NB4 (cell line): ENCODE data around the gene GUCY2D.

Experiments
- DNase-seq: peaks from one replicate; pipeline ENCODE4 v3.0.0; 2010; ENCODE audit warnings: low read depth
- H3K4me3 ChIP-seq: one replicate; pipeline ENCODE4 v1.5.1; 2011; ENCODE audit warnings: mild to moderate bottlenecking, low read depth, low read length, moderate library complexity
- MYC ChIP-seq: IDR thresholded peaks from 2 replicates; pipeline ENCODE4 v1.6.1; 2011; ENCODE audit warnings: low read depth, low read length
- POLR2A ChIP-seq: IDR thresholded peaks from 2 replicates; pipeline ENCODE4 v1.6.1; 2011; ENCODE audit warnings: mild to moderate bottlenecking; ENCODE audit not compliant: insufficient read length; ENCODE audit errors: extremely low read depth
- TF ChIP-seq, protein P1 (sequence below): IDR thresholded peaks from 2 replicates; pipeline ENCODE4 v1.6.1; 2011; ENCODE audit warnings: low read depth, low read length
- TF ChIP-seq, protein P2 (sequence below): IDR thresholded peaks from one replicate; pipeline ENCODE4 v1.5.1; 2012; ENCODE audit warnings: low read depth, low read length

Gene GUCY2D

DNA sequence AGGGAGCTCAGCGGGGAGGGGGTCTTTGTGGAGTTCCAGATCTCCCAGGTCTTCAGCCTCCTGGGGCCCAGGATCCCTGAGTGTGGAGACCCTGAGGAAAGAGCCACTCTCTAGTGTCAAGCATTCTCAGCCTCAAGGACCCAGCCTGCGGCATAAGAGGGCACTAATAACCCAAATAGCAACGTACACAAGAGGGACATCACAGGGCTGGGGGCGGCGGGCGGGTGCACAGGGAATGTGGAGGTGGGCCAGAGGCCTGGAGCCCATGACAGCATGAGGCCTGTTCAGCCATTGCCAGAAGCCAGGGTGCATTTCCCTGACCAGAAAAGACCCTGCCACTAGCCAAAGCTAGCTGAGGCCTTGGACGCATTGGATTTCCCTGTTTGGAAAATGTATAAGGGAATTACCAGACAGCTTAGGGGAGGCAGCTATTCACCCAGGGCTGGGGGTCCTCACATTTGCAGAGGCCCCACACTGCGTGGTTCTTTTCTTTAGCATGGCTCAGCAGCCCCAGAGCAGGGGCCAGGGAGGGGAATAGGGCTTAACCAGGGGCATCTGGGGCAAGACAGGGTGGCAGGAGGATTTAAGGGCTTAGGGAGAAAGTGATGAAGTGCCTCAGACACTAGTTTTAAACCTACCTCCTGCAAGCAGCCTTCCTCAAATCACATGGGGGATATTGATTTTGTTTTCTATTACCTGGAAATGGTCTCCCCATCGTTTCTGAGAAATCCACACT is 22.9 kb downstream of the GUCY2D start:
- no peak overlapping the region for H3K4me3 ChIP-seq
- no peak for DNase-seq
- TF ChIP-seq POLR2A: no peak
- TF ChIP-seq, protein P1, sequence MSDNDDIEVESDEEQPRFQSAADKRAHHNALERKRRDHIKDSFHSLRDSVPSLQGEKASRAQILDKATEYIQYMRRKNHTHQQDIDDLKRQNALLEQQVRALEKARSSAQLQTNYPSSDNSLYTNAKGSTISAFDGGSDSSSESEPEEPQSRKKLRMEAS: no peak
- TF ChIP-seq, protein P2, sequence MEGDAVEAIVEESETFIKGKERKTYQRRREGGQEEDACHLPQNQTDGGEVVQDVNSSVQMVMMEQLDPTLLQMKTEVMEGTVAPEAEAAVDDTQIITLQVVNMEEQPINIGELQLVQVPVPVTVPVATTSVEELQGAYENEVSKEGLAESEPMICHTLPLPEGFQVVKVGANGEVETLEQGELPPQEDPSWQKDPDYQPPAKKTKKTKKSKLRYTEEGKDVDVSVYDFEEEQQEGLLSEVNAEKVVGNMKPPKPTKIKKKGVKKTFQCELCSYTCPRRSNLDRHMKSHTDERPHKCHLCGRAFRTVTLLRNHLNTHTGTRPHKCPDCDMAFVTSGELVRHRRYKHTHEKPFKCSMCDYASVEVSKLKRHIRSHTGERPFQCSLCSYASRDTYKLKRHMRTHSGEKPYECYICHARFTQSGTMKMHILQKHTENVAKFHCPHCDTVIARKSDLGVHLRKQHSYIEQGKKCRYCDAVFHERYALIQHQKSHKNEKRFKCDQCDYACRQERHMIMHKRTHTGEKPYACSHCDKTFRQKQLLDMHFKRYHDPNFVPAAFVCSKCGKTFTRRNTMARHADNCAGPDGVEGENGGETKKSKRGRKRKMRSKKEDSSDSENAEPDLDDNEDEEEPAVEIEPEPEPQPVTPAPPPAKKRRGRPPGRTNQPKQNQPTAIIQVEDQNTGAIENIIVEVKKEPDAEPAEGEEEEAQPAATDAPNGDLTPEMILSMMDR: no peak
- no peak for TF ChIP-seq MYC

DNA sequence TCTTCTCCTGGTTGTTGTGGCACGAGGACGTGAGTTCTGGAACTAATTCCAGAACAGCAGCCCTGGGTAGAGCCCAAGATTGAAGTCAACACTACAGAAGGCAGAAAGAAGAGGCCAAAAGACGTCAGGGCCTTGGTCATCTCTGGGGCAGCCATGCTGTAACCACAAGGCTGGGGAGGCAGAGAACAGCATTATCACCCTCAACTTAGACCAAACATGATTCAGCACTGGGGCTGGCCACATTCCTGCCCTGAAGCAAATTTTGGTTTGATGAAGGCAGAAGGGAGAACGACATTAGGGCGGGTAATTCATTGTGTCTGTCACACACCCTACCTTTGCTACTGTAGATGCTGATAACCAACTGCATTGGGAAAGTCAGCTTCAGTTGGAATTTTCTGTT is 26.7 kb downstream of the GUCY2D start:
- TF ChIP-seq MYC: no peak
- TF ChIP-seq, protein P2: no peak
- TF ChIP-seq, protein P1: no peak
- no peak for DNase-seq

DNA sequence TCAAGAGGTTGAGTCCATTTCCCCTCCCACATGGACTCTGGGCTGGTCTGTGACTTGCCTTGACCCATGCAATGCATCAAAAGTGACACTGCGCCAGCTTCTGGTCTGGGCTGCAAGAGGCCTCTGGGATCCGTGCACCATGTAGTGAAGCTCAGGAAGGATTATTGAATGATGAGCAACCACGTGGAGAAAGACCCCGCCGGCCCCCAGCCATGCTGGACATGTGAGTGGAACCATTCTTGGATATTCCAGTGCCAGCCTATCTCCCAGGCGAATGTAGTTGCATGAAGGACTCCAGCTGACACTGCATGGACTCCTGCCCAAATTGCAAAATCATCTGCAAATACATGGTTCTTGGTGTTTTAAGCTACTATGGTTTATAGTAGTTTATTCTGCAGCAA is 28.8 kb downstream of the GUCY2D start:
- DNase-seq: no peak
- H3K4me3 ChIP-seq: no peak overlapping the region
- TF ChIP-seq, protein P2: no peak
- TF ChIP-seq, protein P1: no peak
- no peak for TF ChIP-seq POLR2A
- no peak for TF ChIP-seq MYC

More for the DNA sequence above, 26.7 kb downstream of the GUCY2D start:
- H3K4me3 ChIP-seq: no peak overlapping the region

DNA sequence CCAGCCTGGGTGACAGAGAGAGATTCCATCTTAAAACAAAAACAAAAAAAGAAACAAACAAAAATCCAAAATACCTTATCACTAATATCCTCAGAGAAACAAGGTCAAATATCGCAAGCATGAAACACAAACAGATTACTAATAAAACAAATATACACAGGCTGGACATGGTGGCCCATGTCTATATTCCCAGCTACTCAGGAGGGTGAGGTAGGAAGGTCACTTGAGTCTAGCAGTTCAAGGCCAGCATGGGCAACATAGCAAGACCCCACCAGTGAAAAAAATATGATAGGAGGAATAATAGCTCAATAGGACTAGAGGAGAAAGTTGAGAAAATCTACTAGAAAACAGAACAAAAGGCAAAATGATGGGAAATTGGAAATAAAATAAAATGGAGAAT is 29.5 kb downstream of the GUCY2D start:
- TF ChIP-seq, protein P1: no peak
- TF ChIP-seq POLR2A: no peak
- TF ChIP-seq MYC: no peak
- TF ChIP-seq, protein P2: no peak
- H3K4me3 ChIP-seq: no peak overlapping the region
- no peak for DNase-seq

DNA sequence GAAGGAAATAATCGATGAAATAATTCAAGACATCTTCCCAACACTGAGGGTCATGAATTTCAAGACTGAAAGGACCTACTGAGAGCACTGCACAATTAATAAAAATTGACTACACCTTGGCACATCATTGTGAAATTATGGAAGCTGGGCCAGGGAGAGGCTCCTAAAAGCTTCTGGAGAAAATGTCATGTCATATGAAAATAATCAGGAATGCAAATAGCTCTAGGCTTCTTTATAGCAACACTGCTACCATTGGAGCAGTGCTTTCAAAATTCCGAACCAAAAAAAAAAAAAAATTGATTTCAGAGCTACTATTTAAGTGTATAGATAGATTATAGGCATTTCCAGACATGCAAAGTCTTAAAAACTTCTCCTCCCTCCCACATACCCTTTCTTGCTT is 30.0 kb downstream of the GUCY2D start:
- DNase-seq: no peak
- TF ChIP-seq, protein P2: no peak
- TF ChIP-seq MYC (no peak), POLR2A (no peak)
- TF ChIP-seq, protein P1: no peak
- H3K4me3 ChIP-seq: no peak overlapping the region
